ENCODE measurements around the gene MLLT6. TPM values are rescaled to one million over a fixed set of nuclear protein-coding genes. Genes with fewer than 3 reads are reported as not detected.

The MLLT6 gene
- total RNA-seq, 4 donors from 2014 or later, result 48.2 to 76.8 (median 56.3) TPM

DNA sequence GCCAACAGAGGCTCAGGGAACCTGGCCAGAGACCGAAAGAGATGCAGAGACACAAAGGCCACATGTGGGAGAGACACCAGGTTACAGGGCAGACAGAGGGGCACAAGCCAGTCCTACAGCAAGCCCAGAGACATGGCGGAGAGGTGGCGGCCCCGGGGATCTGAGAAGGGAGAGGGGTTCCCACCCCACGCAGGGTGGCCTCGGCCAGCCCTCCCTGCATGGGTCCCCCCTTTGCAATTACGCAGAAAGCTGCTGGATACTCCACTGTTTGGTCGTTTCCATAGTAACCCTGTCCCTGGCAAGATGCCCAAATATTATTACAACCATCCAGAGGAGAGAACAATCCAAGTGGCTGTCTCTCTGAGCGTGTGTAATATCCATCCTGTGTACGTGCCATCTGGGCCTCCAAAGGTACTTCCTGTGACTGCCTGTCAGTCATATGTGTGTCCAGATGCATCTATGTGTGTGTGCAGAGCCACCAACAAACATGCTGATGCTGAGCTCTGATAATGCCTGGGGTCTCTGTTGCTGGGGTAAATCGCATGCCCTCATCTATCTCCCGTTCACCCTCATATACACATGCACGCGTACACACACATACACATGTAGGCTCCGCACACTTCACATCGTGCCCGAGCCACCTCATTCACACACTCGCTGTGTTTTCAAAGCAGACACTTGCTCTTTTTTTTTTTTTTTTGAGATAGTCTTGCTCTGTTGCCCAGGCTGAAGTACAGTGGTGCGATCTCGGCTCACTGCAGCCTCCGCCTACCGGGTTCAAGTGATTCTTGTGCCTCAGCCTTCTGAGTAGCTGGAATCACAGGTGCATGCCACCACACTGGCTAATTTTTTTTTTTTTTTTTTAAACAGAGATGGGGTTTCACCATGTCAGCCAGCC is 37.6 kb downstream of the MLLT6 start:
- no peaks in the 10 kb centered on the region for H3K36me3 ChIP-seq
- peaks cover 18 to 27% of the 10 kb centered on the region in 2 donors for H3K4me1 ChIP-seq
- H3K27ac ChIP-seq, result peak overlapping the region; percentile 50 to 70 (median 60)
- intact Hi-C loops (cut with DNase I; ENCODE audit: low total_unique reads), result no loop called here
- TF ChIP-seq, protein P1, sequence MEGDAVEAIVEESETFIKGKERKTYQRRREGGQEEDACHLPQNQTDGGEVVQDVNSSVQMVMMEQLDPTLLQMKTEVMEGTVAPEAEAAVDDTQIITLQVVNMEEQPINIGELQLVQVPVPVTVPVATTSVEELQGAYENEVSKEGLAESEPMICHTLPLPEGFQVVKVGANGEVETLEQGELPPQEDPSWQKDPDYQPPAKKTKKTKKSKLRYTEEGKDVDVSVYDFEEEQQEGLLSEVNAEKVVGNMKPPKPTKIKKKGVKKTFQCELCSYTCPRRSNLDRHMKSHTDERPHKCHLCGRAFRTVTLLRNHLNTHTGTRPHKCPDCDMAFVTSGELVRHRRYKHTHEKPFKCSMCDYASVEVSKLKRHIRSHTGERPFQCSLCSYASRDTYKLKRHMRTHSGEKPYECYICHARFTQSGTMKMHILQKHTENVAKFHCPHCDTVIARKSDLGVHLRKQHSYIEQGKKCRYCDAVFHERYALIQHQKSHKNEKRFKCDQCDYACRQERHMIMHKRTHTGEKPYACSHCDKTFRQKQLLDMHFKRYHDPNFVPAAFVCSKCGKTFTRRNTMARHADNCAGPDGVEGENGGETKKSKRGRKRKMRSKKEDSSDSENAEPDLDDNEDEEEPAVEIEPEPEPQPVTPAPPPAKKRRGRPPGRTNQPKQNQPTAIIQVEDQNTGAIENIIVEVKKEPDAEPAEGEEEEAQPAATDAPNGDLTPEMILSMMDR (IDR thresholded peaks at IDR 0.05 in 4 of 5, conservative IDR thresholded peaks at IDR 0.05 in 1 of 5), result no peak
- no peak for TF ChIP-seq POLR2A (IDR thresholded peaks at IDR 0.05)
- peaks cover 4 to 11% (median 7%) of the 10 kb centered on the region in 3 donors for H3K27me3 ChIP-seq
- ATAC-seq (peak; percentile 43 to 47), DNase-seq (no peak)
- no peaks in the 10 kb centered on the region for H3K9me3 ChIP-seq
- in situ Hi-C loops (cut with MboI; ENCODE audit: low sequenced_read_pairs in 4 of 4), result no loop called here
- no peak overlapping the region for H3K4me3 ChIP-seq

DNA sequence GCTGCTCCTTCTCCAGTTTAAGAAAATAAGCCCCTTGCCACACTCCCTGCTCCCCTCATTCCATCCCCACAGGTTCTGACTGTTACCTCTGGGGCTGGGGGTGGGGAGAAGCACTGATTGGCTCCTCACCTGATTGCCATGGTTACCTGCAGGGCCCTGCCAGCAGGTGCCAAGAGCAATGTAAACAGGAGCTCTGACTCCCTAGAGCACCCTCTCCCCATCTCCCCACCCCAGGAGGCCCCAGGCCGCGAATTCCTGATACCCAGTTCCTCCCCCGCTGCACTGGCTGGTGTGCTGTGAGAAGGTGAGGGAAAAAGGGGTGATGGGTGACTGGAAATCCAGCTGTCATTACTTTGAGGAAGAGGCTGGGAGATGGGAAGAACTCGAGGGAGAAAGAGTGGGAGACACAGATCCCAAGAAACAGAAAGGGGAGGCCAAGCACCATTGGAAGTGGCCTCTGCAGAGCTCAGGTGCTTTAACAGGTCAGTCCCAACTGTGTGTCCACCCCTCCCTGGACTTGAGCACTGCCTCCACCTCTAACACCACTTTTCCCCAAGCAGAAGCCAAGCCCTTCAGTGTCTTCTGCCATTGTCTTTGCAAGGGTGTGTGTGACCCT is 38.6 kb downstream of the MLLT6 start:
- in situ Hi-C loops (cut with MboI; ENCODE audit: low sequenced_read_pairs in 4 of 4) (no loop called here), intact Hi-C loops (cut with DNase I; ENCODE audit: low total_unique reads) (no loop called here)
- DNase-seq, result no peak
- ATAC-seq, result no peak
- no peak overlapping the region for H3K4me3 ChIP-seq
- no peaks in the 10 kb centered on the region for H3K36me3 ChIP-seq
- no peaks in the 10 kb centered on the region for H3K9me3 ChIP-seq
- H3K27ac ChIP-seq, result peak overlapping the region in 1 of 4 donors; percentile 53
- peaks cover 11 to 21% (median 14%) of the 10 kb centered on the region in 3 donors for H3K27me3 ChIP-seq
- peaks cover 23 to 27% of the 10 kb centered on the region in 2 donors for H3K4me1 ChIP-seq
- no peak for TF ChIP-seq POLR2A (IDR thresholded peaks at IDR 0.05)
- TF ChIP-seq, protein P1 (IDR thresholded peaks at IDR 0.05 in 4 of 5, conservative IDR thresholded peaks at IDR 0.05 in 1 of 5), result no peak

DNA sequence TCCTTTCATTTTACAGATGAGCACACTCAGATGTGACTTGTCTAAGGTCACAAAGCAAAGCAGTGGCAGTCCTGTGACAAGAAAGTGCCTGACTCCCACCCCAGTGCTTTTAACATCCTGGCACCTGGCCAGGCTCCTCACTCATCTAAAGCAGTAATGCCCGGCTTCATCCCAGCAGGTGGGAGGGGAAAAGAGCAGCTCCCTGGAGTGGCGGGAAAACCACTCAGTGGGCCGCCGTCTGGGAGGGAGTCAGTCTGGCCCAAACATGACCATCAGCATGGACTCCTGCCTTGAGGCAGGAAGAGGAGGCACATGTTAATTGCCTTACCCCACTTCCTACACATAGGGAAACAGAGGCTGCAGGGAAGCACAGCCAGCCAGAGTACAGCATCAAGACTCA is 40.5 kb downstream of the MLLT6 start:
- in situ Hi-C loops (cut with MboI; ENCODE audit: low sequenced_read_pairs in 4 of 4), result no loop called here
- Histone ChIP-seq H3K9me3 (no peaks in the 10 kb centered on the region), H3K27me3 (peaks cover 28 to 31% (median 30%) of the 10 kb centered on the region in 3 donors), H3K4me3 (no peak overlapping the region), H3K27ac (no peak overlapping the region), H3K36me3 (no peaks in the 10 kb centered on the region), H3K4me1 (peaks cover 27 to 41% of the 10 kb centered on the region in 2 donors)
- intact Hi-C loops (cut with DNase I; ENCODE audit: low total_unique reads), result no loop called here
- DNase-seq (no peak), ATAC-seq (no peak)
- TF ChIP-seq, protein P1 (IDR thresholded peaks at IDR 0.05 in 4 of 5, conservative IDR thresholded peaks at IDR 0.05 in 1 of 5), result no peak
- no peak for TF ChIP-seq POLR2A (IDR thresholded peaks at IDR 0.05)

DNA sequence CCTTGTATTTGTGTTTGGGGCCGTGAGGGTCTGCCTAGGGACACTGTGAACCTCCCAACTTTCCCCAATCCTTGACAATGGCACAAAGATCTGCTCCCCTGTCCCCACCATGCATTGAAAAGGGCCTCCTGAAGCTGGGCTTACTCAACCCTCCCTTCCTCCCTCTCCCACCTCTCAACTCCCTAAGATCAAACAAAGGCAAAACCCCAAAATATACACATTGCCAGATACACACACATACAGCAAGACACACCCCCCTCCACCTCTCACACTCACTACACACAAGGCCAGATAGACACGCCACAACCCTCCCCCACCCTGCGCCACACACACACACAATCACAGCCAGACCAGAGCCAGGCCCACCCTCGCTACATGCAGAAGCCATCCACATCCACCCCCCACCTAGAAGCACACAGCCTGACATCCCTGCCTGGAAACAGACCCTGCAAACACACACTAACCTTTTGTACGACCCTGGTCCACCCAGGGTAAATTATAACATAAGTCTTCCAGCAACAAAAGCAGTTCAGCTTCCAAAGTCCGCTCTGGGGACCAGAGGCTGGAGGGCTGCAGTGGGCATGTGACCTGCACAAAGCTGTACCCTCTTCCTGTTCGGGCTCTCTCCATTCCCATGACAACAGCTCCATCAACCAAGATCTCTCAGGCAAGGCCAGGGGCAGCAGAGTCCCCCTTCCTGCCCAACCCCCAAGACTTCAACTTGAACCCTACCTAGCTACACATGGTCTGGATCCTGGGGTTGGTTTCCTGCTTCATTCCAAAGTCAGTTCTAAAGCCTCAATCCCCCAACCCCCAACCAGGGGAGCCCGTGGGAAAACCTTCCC is 41.2 kb downstream of the MLLT6 start:
- peaks cover 28 to 41% of the 10 kb centered on the region in 2 donors for H3K4me1 ChIP-seq
- no peak for ATAC-seq
- H3K9me3 ChIP-seq, result no peaks in the 10 kb centered on the region
- H3K4me3 ChIP-seq, result peak overlapping the region; percentile 55 to 70 (median 64)
- DNase-seq, result no peak
- H3K36me3 ChIP-seq, result no peaks in the 10 kb centered on the region
- intact Hi-C loops (cut with DNase I; ENCODE audit: low total_unique reads) (no loop called here), in situ Hi-C loops (cut with MboI; ENCODE audit: low sequenced_read_pairs in 4 of 4) (no loop called here)
- peak overlapping the region in 3 of 4 donors; percentile 78 to 96 (median 81) for H3K27ac ChIP-seq
- TF ChIP-seq, protein P1 (IDR thresholded peaks at IDR 0.05 in 4 of 5, conservative IDR thresholded peaks at IDR 0.05 in 1 of 5), result no peak
- no peak for TF ChIP-seq POLR2A (IDR thresholded peaks at IDR 0.05)
- peaks cover 31 to 34% (median 32%) of the 10 kb centered on the region in 3 donors for H3K27me3 ChIP-seq

Data from gastrocnemius medialis (tissue), 4 donors.